H1 (cell line): ENCODE results near the gene FHIT. TPM values are rescaled to one million over a fixed set of nuclear protein-coding genes. Genes with fewer than 3 reads are reported as not detected.

Source experiments
- CHD7 ChIP-seq: fragments of 300-600 bp; sonication (generic); IDR thresholded peaks from 2 replicates; pipeline ENCODE4 v1.7.1; 2012; ENCODE audit warnings: low read length, moderate library complexity, mild to moderate bottlenecking, inconsistent platforms; ENCODE audit not compliant: insufficient replicate concordance
- polyA plus RNA-seq, 7 experiments: library from polyadenylated mRNA; depleted of rRNA in 3 of 7; stranded (reverse) in 5 of 7; unstranded in 2 of 7; fragments of >200 nt in 5 of 7; fragments of 200-250 nt in 2 of 7; gene quantifications; 1 replicate in 5 of 7; 2 replicates in 1 of 7; 4 replicates in 1 of 7; pipeline versions ENCODE4 v1.2.1 to v1.2.3, GENCODE V29; 2011 to 2013; ENCODE audit warnings: missing spikeins in 2 of 7, mixed read lengths in 2 of 7
- total RNA-seq: library from RNA; stranded (reverse); fragmentation: NEBNext Ultra II Directional; extraction: Animal tissue kit (Norgen Biotek cat#: 25700); gene quantifications from 2 replicates; pipeline ENCODE4 v1.2.1, GENCODE V29; 2021

Gene FHIT
- total and polyA plus RNA-seq, 2 of the 8 experiments (the other 6 are each of a cell fraction or from before 2014, with no cell fraction given), result 1.2 to 3.2 TPM

GRCh38 chr3:60956729-60957128 is 294.5 kb downstream of the FHIT start (continued):
- no peak for TF ChIP-seq CHD7
